IgD-negative memory B cell (primary cell): Measurements from ENCODE around the gene SOX6. TPM values are rescaled to one million over a fixed set of nuclear protein-coding genes. Genes with fewer than 3 reads are reported as not detected.
A peak's percentile ranks its signal among the peaks of the same experiment; 100 is the strongest.
"Not testable (repeated sequence)": the region's sequence is repeated elsewhere in the genome, so short reads cannot be mapped to it uniquely, and the experiment has no call there.

ENCODE experiments used
- H3K27ac Mint-ChIP-seq, 3 donors: one replicate each; pipeline ENCODE4 v1.8.0; 2020 to 2022; ENCODE audit warnings: mild to moderate bottlenecking in 3 of 3, mixed read lengths in 3 of 3, moderate library complexity in 1 of 3
- H3K27me3 Mint-ChIP-seq: one replicate; pipeline ENCODE4 v1.8.0; 2021; ENCODE audit warnings: mixed read lengths
- H3K36me3 Mint-ChIP-seq: one replicate; pipeline ENCODE4 v1.8.0; 2020; ENCODE audit warnings: mild to moderate bottlenecking, mixed read lengths
- H3K4me1 Mint-ChIP-seq, 3 donors: one replicate each; pipeline ENCODE4 v1.8.0; 2020 to 2022; ENCODE audit warnings: mixed read lengths in 3 of 3, mild to moderate bottlenecking in 1 of 3
- H3K4me3 Mint-ChIP-seq, 4 donors: one replicate each; pipeline ENCODE4 v1.8.0; 2020 to 2022; ENCODE audit warnings: mild to moderate bottlenecking in 4 of 4, mixed read lengths in 4 of 4, moderate library complexity in 3 of 4
- H3K9me3 Mint-ChIP-seq, 3 donors: one replicate each; pipeline ENCODE4 v1.8.0; 2020 to 2021; ENCODE audit warnings: mixed read lengths in 3 of 3, mild to moderate bottlenecking in 1 of 3
- polyA plus RNA-seq: library from polyadenylated mRNA; unstranded; fragments of 300-500 nt; fragmentation: Illumina TruSeq; gene quantifications from one replicate; pipeline ENCODE4 v1.2.3, GENCODE V29; 2021

Gene SOX6
- polyA plus RNA-seq: not detected

- Mint-ChIP-seq H3K36me3 (no peaks in the 10 kb centered on the region), H3K27ac (no peak within 1 kb of the TSS), H3K27me3 (peaks cover 2% of the 10 kb centered on the region), H3K4me3 (no peak within 1 kb of the TSS), H3K9me3 (peaks cover 0 to 9% (median 2%) of the 10 kb centered on the region in 3 donors), H3K4me1 (no peaks in the 10 kb centered on the region)
Measured at GRCh38 chr11:16356057-16356760, at the start of gene SOX6. TSS of gene SOX6 (minus strand) at chr11:16356546. CDS start at chr11:16341248, 15,298 bp downstream.

- H3K4me3 Mint-ChIP-seq: no peak overlapping the region
- H3K27me3 Mint-ChIP-seq: no peaks in the 10 kb centered on the region
- H3K4me1 Mint-ChIP-seq: no peaks in the 10 kb centered on the region
- H3K36me3 Mint-ChIP-seq: no peaks in the 10 kb centered on the region
- H3K27ac Mint-ChIP-seq: no peak overlapping the region
- peaks cover 0 to 3% (median 2%) of the 10 kb centered on the region in 3 donors for H3K9me3 Mint-ChIP-seq
Measured at GRCh38 chr11:16404781-16405285, 48.5 kb upstream of the SOX6 start.

- no peaks in the 10 kb centered on the region for H3K27me3 Mint-ChIP-seq
- no peak overlapping the region for H3K27ac Mint-ChIP-seq
- peaks cover 0 to 3% (median 2%) of the 10 kb centered on the region in 3 donors for H3K9me3 Mint-ChIP-seq
- H3K36me3 Mint-ChIP-seq: no peaks in the 10 kb centered on the region
- no peaks in the 10 kb centered on the region for H3K4me1 Mint-ChIP-seq
- H3K4me3 Mint-ChIP-seq: no peak overlapping the region
Measured at GRCh38 chr11:16403851-16404250, 47.5 kb upstream of the SOX6 start.

- H3K9me3 Mint-ChIP-seq: peaks cover 0 to 3% (median 2%) of the 10 kb centered on the region in 3 donors
- no peaks in the 10 kb centered on the region for H3K4me1 Mint-ChIP-seq
- H3K36me3 Mint-ChIP-seq: no peaks in the 10 kb centered on the region
- no peak overlapping the region for H3K27ac Mint-ChIP-seq
- H3K4me3 Mint-ChIP-seq: no peak overlapping the region
- H3K27me3 Mint-ChIP-seq: no peaks in the 10 kb centered on the region
Measured at GRCh38 chr11:16403448-16403803, 47.1 kb upstream of the SOX6 start.

- no peaks in the 10 kb centered on the region for H3K27me3 Mint-ChIP-seq
- H3K4me1 Mint-ChIP-seq: no peaks in the 10 kb centered on the region
- H3K9me3 Mint-ChIP-seq: peaks cover 0 to 3% (median 0%) of the 10 kb centered on the region in 3 donors
- H3K27ac Mint-ChIP-seq: no peak overlapping the region
- no peaks in the 10 kb centered on the region for H3K36me3 Mint-ChIP-seq
- H3K4me3 Mint-ChIP-seq: no peak overlapping the region
Measured at GRCh38 chr11:16402654-16403447, 46.5 kb upstream of the SOX6 start.

GRCh38 chr11:16397390-16397789 is 41.0 kb upstream of the SOX6 start:
- no peaks in the 10 kb centered on the region for H3K36me3 Mint-ChIP-seq
- no peaks in the 10 kb centered on the region for H3K4me1 Mint-ChIP-seq
- no peak overlapping the region for H3K27ac Mint-ChIP-seq
- no peak overlapping the region for H3K4me3 Mint-ChIP-seq
- no peaks in the 10 kb centered on the region for H3K27me3 Mint-ChIP-seq
- no peaks in the 10 kb centered on the region for H3K9me3 Mint-ChIP-seq

- H3K4me1 Mint-ChIP-seq: no peaks in the 10 kb centered on the region
- no peaks in the 10 kb centered on the region for H3K9me3 Mint-ChIP-seq
- H3K27me3 Mint-ChIP-seq: no peaks in the 10 kb centered on the region
- H3K36me3 Mint-ChIP-seq: no peaks in the 10 kb centered on the region
- H3K27ac Mint-ChIP-seq: no peak overlapping the region
- no peak overlapping the region for H3K4me3 Mint-ChIP-seq
Measured at GRCh38 chr11:16395601-16396000, 39.3 kb upstream of the SOX6 start.

GRCh38 chr11:16394947-16395346 is 38.6 kb upstream of the SOX6 start:
- no peak overlapping the region for H3K4me3 Mint-ChIP-seq
- no peaks in the 10 kb centered on the region for H3K27me3 Mint-ChIP-seq

GRCh38 chr11:16393340-16393739 is 37.0 kb upstream of the SOX6 start:
- no peaks in the 10 kb centered on the region for H3K36me3 Mint-ChIP-seq
- peaks cover 0 to 4% (median 2%) of the 10 kb centered on the region in 3 donors for H3K9me3 Mint-ChIP-seq
- H3K27ac Mint-ChIP-seq: no peak overlapping the region
- no peaks in the 10 kb centered on the region for H3K4me1 Mint-ChIP-seq
- no peak overlapping the region for H3K4me3 Mint-ChIP-seq
- no peaks in the 10 kb centered on the region for H3K27me3 Mint-ChIP-seq

More at GRCh38 chr11:16394947-16395346, 38.6 kb upstream of the SOX6 start:
- H3K36me3 Mint-ChIP-seq: no peaks in the 10 kb centered on the region
- H3K4me1 Mint-ChIP-seq: no peaks in the 10 kb centered on the region
- peaks cover 0 to 2% (median 0%) of the 10 kb centered on the region in 3 donors for H3K9me3 Mint-ChIP-seq
- no peak overlapping the region for H3K27ac Mint-ChIP-seq

- peaks cover 0 to 4% (median 2%) of the 10 kb centered on the region in 3 donors for H3K9me3 Mint-ChIP-seq
- H3K27me3 Mint-ChIP-seq: no peaks in the 10 kb centered on the region
- H3K4me3 Mint-ChIP-seq: no peak overlapping the region
- no peak overlapping the region for H3K27ac Mint-ChIP-seq
- H3K36me3 Mint-ChIP-seq: no peaks in the 10 kb centered on the region
- H3K4me1 Mint-ChIP-seq: no peaks in the 10 kb centered on the region
Measured at GRCh38 chr11:16392616-16393015, 36.3 kb upstream of the SOX6 start.

- not testable (repeated sequence) for H3K4me1 Mint-ChIP-seq, H3K36me3 Mint-ChIP-seq, H3K9me3 Mint-ChIP-seq, H3K27ac Mint-ChIP-seq, H3K27me3 Mint-ChIP-seq
- H3K4me3 Mint-ChIP-seq: peak overlapping the region in 1 of 4 donors; percentile 13
Measured at GRCh38 chr11:16390826-16391225, 34.5 kb upstream of the SOX6 start.

GRCh38 chr11:16385099-16385498 is 28.8 kb upstream of the SOX6 start:
- no peaks in the 10 kb centered on the region for H3K4me1 Mint-ChIP-seq
- peaks cover 0 to 8% (median 0%) of the 10 kb centered on the region in 3 donors for H3K9me3 Mint-ChIP-seq
- no peaks in the 10 kb centered on the region for H3K36me3 Mint-ChIP-seq
- H3K4me3 Mint-ChIP-seq: no peak overlapping the region
- H3K27ac Mint-ChIP-seq: no peak overlapping the region
- H3K27me3 Mint-ChIP-seq: no peaks in the 10 kb centered on the region

GRCh38 chr11:16382638-16383380 is 26.5 kb upstream of the SOX6 start:
- H3K27ac Mint-ChIP-seq: no peak overlapping the region
- no peaks in the 10 kb centered on the region for H3K27me3 Mint-ChIP-seq
- peaks cover 0 to 4% (median 0%) of the 10 kb centered on the region in 3 donors for H3K9me3 Mint-ChIP-seq
- H3K4me3 Mint-ChIP-seq: no peak overlapping the region
- H3K4me1 Mint-ChIP-seq: no peaks in the 10 kb centered on the region
- H3K36me3 Mint-ChIP-seq: no peaks in the 10 kb centered on the region

GRCh38 chr11:16382186-16382585 is 25.8 kb upstream of the SOX6 start:
- Mint-ChIP-seq H3K4me1 (no peaks in the 10 kb centered on the region), H3K36me3 (no peaks in the 10 kb centered on the region), H3K27ac (no peak overlapping the region), H3K4me3 (no peak overlapping the region), H3K27me3 (no peaks in the 10 kb centered on the region), H3K9me3 (peaks cover 0 to 4% (median 0%) of the 10 kb centered on the region in 3 donors)
